Inflammatory macrophage (primary cell): Measurements from ENCODE around the gene PCYT1A.
"Not testable (repeated sequence)": the region's sequence is repeated elsewhere in the genome, so short reads cannot be mapped to it uniquely, and the experiment has no call there.

Source experiments
- DNase-seq, 2 donors: peaks; one replicate each; pipeline ENCODE4 v3.0.0-alpha.2; 2020 to 2022

PCYT1A gene

GRCh38 chr3:196284396-196284795 is 3.1 kb downstream of the PCYT1A start:
- DNase-seq, result no peak

- no peak for DNase-seq
These were observed 5.6 kb downstream of the PCYT1A start for GRCh38 chr3:196281962-196282361.

GRCh38 chr3:196280689-196281440 is 6.7 kb downstream of the PCYT1A start:
- no peak for DNase-seq

- DNase-seq, result no peak
These were observed 12.4 kb downstream of the PCYT1A start for GRCh38 chr3:196275126-196275525.

- DNase-seq, result no peak
These were observed 12.9 kb downstream of the PCYT1A start for GRCh38 chr3:196274585-196274984.

GRCh38 chr3:196273655-196274054 is 13.9 kb downstream of the PCYT1A start:
- no peak for DNase-seq

GRCh38 chr3:196272826-196273225 is 14.7 kb downstream of the PCYT1A start:
- DNase-seq, result no peak

- no peak for DNase-seq
These were observed 17.0 kb downstream of the PCYT1A start for GRCh38 chr3:196270499-196270898.

GRCh38 chr3:196268284-196269163 is 19.0 kb downstream of the PCYT1A start:
- peak; percentile 62 to 64 for DNase-seq

- DNase-seq, result no peak
These were observed 23.7 kb downstream of the PCYT1A start for GRCh38 chr3:196263819-196264218.

- DNase-seq, result no peak
These were observed 26.7 kb downstream of the PCYT1A start for GRCh38 chr3:196260784-196261183.

GRCh38 chr3:196255776-196256175 is 31.8 kb downstream of the PCYT1A start:
- DNase-seq, result no peak

GRCh38 chr3:196254376-196255283 is 32.9 kb downstream of the PCYT1A start:
- no peak for DNase-seq

- no peak for DNase-seq
These were observed 35.6 kb downstream of the PCYT1A start for GRCh38 chr3:196251918-196252317.

GRCh38 chr3:196246612-196247308 is 40.8 kb downstream of the PCYT1A start:
- peak; percentile 34 to 60 for DNase-seq

GRCh38 chr3:196244166-196244565 is 43.4 kb downstream of the PCYT1A start:
- not testable (repeated sequence) for DNase-seq

- no peak for DNase-seq
These were observed 45.8 kb downstream of the PCYT1A start for GRCh38 chr3:196241704-196242103.

GRCh38 chr3:196240424-196240823 is 47.1 kb downstream of the PCYT1A start:
- DNase-seq, result no peak

- DNase-seq, result no peak
These were observed 48.6 kb downstream of the PCYT1A start for GRCh38 chr3:196238612-196239560.

- no peak for DNase-seq
These were observed 50.3 kb downstream of the PCYT1A start for GRCh38 chr3:196237203-196237602.

GRCh38 chr3:196236223-196236622 is 51.3 kb downstream of the PCYT1A start:
- DNase-seq, result no peak
